H1 (cell line): ENCODE results near the gene DEDD2. TPM values are rescaled to one million over a fixed set of nuclear protein-coding genes. Genes with fewer than 3 reads are reported as not detected.

Experiments used
- CTCF ChIA-PET: fragments of 300-600 bp; sonication (Branson Sonifier 250); formaldehyde crosslinking; loops from one replicate; lab custom pipeline; 2021; ENCODE audit not compliant: partially characterized antibody; lab: Charles Lee
- POLR2A ChIA-PET: fragments of 300-600 bp; sonication (Branson Sonifier 250); formaldehyde crosslinking; loops from one replicate; lab custom pipeline; 2021; ENCODE audit warnings: inconsistent platforms; ENCODE audit not compliant: partially characterized antibody; lab: Charles Lee
- DNase-seq, 2 experiments: peaks; one replicate each; pipeline versions ENCODE4 v3.0.0 to v3.0.0-alpha.2; 2010 to 2022; ENCODE audit warnings: low spot score in 2 of 2, low read depth in 1 of 2, mixed read lengths in 1 of 2
- FAIRE-seq: peaks from 2 replicates; lab custom pipeline; 2011; peaks lifted over from hg19 to GRCh38; lab: Jason Lieb, UNC
- H2AFZ ChIP-seq: 2 replicates; pipeline ENCODE4 v1.8.1; 2012; ENCODE audit warnings: low read length, inconsistent platforms
- H2AK5ac ChIP-seq: 2 replicates; pipeline ENCODE4 v1.6.1; 2013; ENCODE audit warnings: low read depth, low read length
- H2BK120ac ChIP-seq: replicated peaks from 2 replicates; pipeline ENCODE3; 2013; ENCODE audit warnings: low read depth, low read length, inconsistent platforms
- H2BK12ac ChIP-seq: 2 replicates; pipeline ENCODE4 v1.6.1; 2013; ENCODE audit warnings: low read depth, low read length
- H2BK15ac ChIP-seq: 2 replicates; pipeline ENCODE4 v1.6.1; 2013; ENCODE audit warnings: low read length
- H2BK20ac ChIP-seq: 2 replicates; pipeline ENCODE4 v1.6.1; 2013; ENCODE audit warnings: low read length
- H2BK5ac ChIP-seq: 2 replicates; pipeline ENCODE4 v1.6.1; 2013; ENCODE audit warnings: low read depth, low read length
- H3K14ac ChIP-seq: 2 replicates; pipeline ENCODE4 v1.6.1; 2013; ENCODE audit warnings: inconsistent platforms; ENCODE audit not compliant: insufficient read length
- H3K18ac ChIP-seq: 2 replicates; pipeline ENCODE4 v1.6.1; 2013; ENCODE audit warnings: low read length; ENCODE audit errors: extremely low read depth
- H3K23ac ChIP-seq: 2 replicates; pipeline ENCODE4 v1.6.1; 2013; ENCODE audit warnings: inconsistent platforms; ENCODE audit not compliant: insufficient read length
- H3K23me2 ChIP-seq: 2 replicates; pipeline ENCODE4 v1.6.1; 2013; ENCODE audit warnings: low read depth, low read length
- H3K27ac ChIP-seq: 2 replicates; pipeline ENCODE4 v1.6.1; 2011; ENCODE audit warnings: low read depth, low read length, inconsistent platforms
- H3K27me3 ChIP-seq, 4 experiments: replicated peaks in 1 of 4; 1 replicate in 1 of 4; 2 replicates in 3 of 4; pipeline versions ENCODE4 v1.6.1 to v1.8.1; 2011 to 2013; ENCODE audit warnings: low read length in 3 of 4, mild to moderate bottlenecking in 3 of 4, inconsistent platforms in 2 of 4, mixed read lengths in 2 of 4, moderate library complexity in 1 of 4; ENCODE audit not compliant: control insufficient read depth in 3 of 4, insufficient read depth in 3 of 4; ENCODE audit errors: extremely low read depth in 1 of 4
- H3K36me3 ChIP-seq, 4 experiments: 2 replicates each; pipeline versions ENCODE4 v1.6.1 to v1.8.1; 2011 to 2013; ENCODE audit warnings: mild to moderate bottlenecking in 4 of 4, low read length in 3 of 4, moderate library complexity in 2 of 4, control low read depth in 1 of 4, inconsistent platforms in 1 of 4; ENCODE audit not compliant: insufficient read depth in 4 of 4, control insufficient read depth in 2 of 4
- H3K4ac ChIP-seq: replicated peaks from 2 replicates; pipeline ENCODE3; 2013; ENCODE audit warnings: low read length, low read depth, mixed read lengths, inconsistent platforms; ENCODE audit not compliant: insufficient read length
- H3K4me1 ChIP-seq, 4 experiments: replicated peaks in 1 of 4; 1 replicate in 1 of 4; 2 replicates in 3 of 4; pipeline versions ENCODE4 v1.6.1 to v1.8.1; 2011 to 2013; ENCODE audit warnings: low read length in 3 of 4, inconsistent platforms in 2 of 4, mixed read lengths in 1 of 4; ENCODE audit not compliant: insufficient read depth in 4 of 4, control insufficient read depth in 3 of 4
- H3K4me2 ChIP-seq, 2 experiments: 2 replicates each; pipeline versions ENCODE4 v1.6.1 to v1.8.1; 2011 to 2013; ENCODE audit warnings: low read depth in 2 of 2, low read length in 2 of 2, control low read depth in 1 of 2, inconsistent platforms in 1 of 2, mild to moderate bottlenecking in 1 of 2; ENCODE audit not compliant: insufficient read depth in 1 of 2
- H3K4me3 ChIP-seq, 4 experiments: fragments of 200-600, 300-600 bp in 1 of 4; sonication (generic), shearing (Covaris generic), sonication (Bioruptor Twin) in 1 of 4; 2 replicates each; pipeline versions ENCODE4 v1.5.1 to v1.8.1; 2011 to 2016; ENCODE audit warnings: low read length in 4 of 4, low read depth in 3 of 4, control low read depth in 2 of 4, inconsistent platforms in 2 of 4, mild to moderate bottlenecking in 2 of 4, mixed read lengths in 1 of 4, moderate library complexity in 1 of 4; ENCODE audit not compliant: insufficient read depth in 2 of 4; ENCODE audit errors: extremely low read depth in 1 of 4
- H3K56ac ChIP-seq: replicated peaks from 2 replicates; pipeline ENCODE3; 2013; ENCODE audit warnings: low read depth, mild to moderate bottlenecking, mixed read lengths, low read length, inconsistent platforms; ENCODE audit not compliant: insufficient read length
- H3K79me1 ChIP-seq: 2 replicates; pipeline ENCODE4 v1.6.1; 2013; ENCODE audit warnings: low read depth, low read length, control low read depth
- H3K79me2 ChIP-seq, 2 experiments: 2 replicates each; pipeline versions ENCODE4 v1.6.1 to v1.8.1; 2012 to 2013; ENCODE audit warnings: low read length in 2 of 2, mild to moderate bottlenecking in 2 of 2, inconsistent platforms in 1 of 2; ENCODE audit not compliant: insufficient read depth in 2 of 2, control insufficient read depth in 1 of 2
- H3K9ac ChIP-seq, 4 experiments: replicated peaks in 1 of 4; 1 replicate in 1 of 4; 2 replicates in 3 of 4; pipeline versions ENCODE4 v1.6.1 to v1.8.1; 2011 to 2013; ENCODE audit warnings: low read depth in 3 of 4, low read length in 3 of 4, control low read depth in 2 of 4, mild to moderate bottlenecking in 2 of 4, moderate library complexity in 2 of 4, inconsistent platforms in 1 of 4; ENCODE audit errors: extremely low read depth in 1 of 4
- H3K9me3 ChIP-seq, 2 experiments: 2 replicates each; pipeline versions ENCODE4 v1.6.1 to v1.8.1; 2012 to 2013; ENCODE audit warnings: mild to moderate bottlenecking in 2 of 2, moderate library complexity in 2 of 2, control low read depth in 1 of 2, inconsistent platforms in 1 of 2, low read depth in 1 of 2, low read length in 1 of 2, mixed read lengths in 1 of 2; ENCODE audit not compliant: insufficient read depth in 2 of 2
- H4K20me1 ChIP-seq, 2 experiments: replicated peaks in 1 of 2; 2 replicates each; pipeline versions ENCODE3 to v1.8.1; 2011 to 2013; ENCODE audit warnings: inconsistent platforms in 2 of 2, low read length in 2 of 2, mild to moderate bottlenecking in 1 of 2; ENCODE audit not compliant: insufficient read depth in 2 of 2, control insufficient read depth in 1 of 2
- H4K5ac ChIP-seq: 2 replicates; pipeline ENCODE4 v1.6.1; 2013; ENCODE audit warnings: low read length, low read depth, mixed read lengths, inconsistent platforms; ENCODE audit not compliant: insufficient read length
- H4K8ac ChIP-seq: 2 replicates; pipeline ENCODE4 v1.8.0; 2013; ENCODE audit warnings: mild to moderate bottlenecking, moderate library complexity, low read length, inconsistent platforms; ENCODE audit not compliant: insufficient read depth; ENCODE audit errors: extremely low read depth
- H4K91ac ChIP-seq: replicated peaks from 2 replicates; pipeline ENCODE3; 2013; ENCODE audit warnings: low read length, mixed read lengths, inconsistent platforms; ENCODE audit not compliant: insufficient read length
- TEAD4 ChIP-seq: IDR thresholded peaks from 2 replicates; pipeline ENCODE4 v1.6.1; 2012; ENCODE audit warnings: low read depth, low read length, inconsistent platforms, mixed read lengths
- WGBS, 2 experiments: shearing (Covaris generic) in 1 of 2; methylation state at CpG; one replicate each; pipeline versions ENCODE4 v1.1.6 to v1.1.7; 2013 to 2015; ENCODE audit warnings: low lambda C conversion rate in 2 of 2, mixed read lengths in 2 of 2, inconsistent platforms in 1 of 2, low coverage in 1 of 2, missing lambda C conversion rate in 1 of 2; ENCODE audit not compliant: insufficient replicate concordance in 2 of 2, insufficient coverage in 1 of 2, insufficient read length in 1 of 2; ENCODE audit errors: extremely low coverage in 1 of 2, missing lambda C conversion rate in 1 of 2; 5-methylcytosine and 5-hydroxymethylcytosine counted together
- polyA plus RNA-seq, 7 experiments: library from polyadenylated mRNA; depleted of rRNA in 3 of 7; stranded (reverse) in 5 of 7; unstranded in 2 of 7; fragments of >200 nt in 5 of 7; fragments of 200-250 nt in 2 of 7; gene quantifications; 1 replicate in 5 of 7; 2 replicates in 1 of 7; 4 replicates in 1 of 7; pipeline versions ENCODE4 v1.2.1 to v1.2.3, GENCODE V29; 2011 to 2013; ENCODE audit warnings: missing spikeins in 2 of 7, mixed read lengths in 2 of 7
- total RNA-seq: library from RNA; stranded (reverse); fragmentation: NEBNext Ultra II Directional; extraction: Animal tissue kit (Norgen Biotek cat#: 25700); gene quantifications from 2 replicates; pipeline ENCODE4 v1.2.1, GENCODE V29; 2021

Gene DEDD2
- total and polyA plus RNA-seq, 2 of the 8 experiments (the other 6 are each of a cell fraction or from before 2014, with no cell fraction given): 37.8 to 65.0 TPM

- peaks cover 12 to 33% (median 23%) of the 10 kb centered on the region in 4 experiments for H3K4me1 ChIP-seq
- no peak overlapping the region for H3K4ac ChIP-seq
- no peak overlapping the region for H2BK12ac ChIP-seq
- H4K91ac ChIP-seq: no peak overlapping the region
- CTCF ChIA-PET: interaction anchor here (0.6 to 11.8 kb wide), 5 partner anchors 10 to 65 kb away, joined by 3 to 260 read pairs (median 75); partner anchors contain the start of gene ERF
- H3K36me3 ChIP-seq: peaks cover 0 to 20% (median 4%) of the 10 kb centered on the region in 4 experiments; a peak in 4 of 8 replicates
- TF ChIP-seq TEAD4: no peak
- TF ChIP-seq, all 59 proteins: peak for 0
- Histone ChIP-seq H2BK15ac (no peak overlapping the region), H2BK20ac (no peak overlapping the region), H3K27ac (no peak overlapping the region), H2AK5ac (no peak overlapping the region), H4K5ac (no peak overlapping the region), H2BK5ac (no peak overlapping the region), H3K14ac (no peak overlapping the region), H3K9ac (no peak overlapping the region), H3K23ac (no peak overlapping the region), H3K27me3 (no peaks in the 10 kb centered on the region), H4K8ac (no peak overlapping the region; the same call in 1 of the 2 replicates), H2AFZ (no peak overlapping the region), H3K23me2 (peaks cover 9% of the 10 kb centered on the region; the same call in 1 of the 2 replicates), H3K56ac (no peak overlapping the region), H3K4me3 (no peak overlapping the region), H3K9me3 (no peaks in the 10 kb centered on the region), H4K20me1 (peaks cover 6 to 19% of the 10 kb centered on the region in 2 experiments), H3K79me1 (peaks cover 15% of the 10 kb centered on the region), H2BK120ac (no peak overlapping the region), H3K4me2 (no peak overlapping the region), H3K79me2 (peaks cover 4 to 33% of the 10 kb centered on the region in 2 experiments; a peak in 3 of 4 replicates), H3K18ac (no peak overlapping the region)
- FAIRE-seq (no peak), DNase-seq (no peak)
- POLR2A ChIA-PET: interaction anchor here (1.5 to 7.0 kb wide), 4 partner anchors 29 to 47 kb away, joined by 3 to 68 read pairs (median 4); partner anchors contain the start of gene ZNF526
- 95% methylated on average over 28 of the region's 36 CpGs; no CpG with 5 or more reads in 1 of the 2 experiments for WGBS, 2 experiments
Measured at GRCh38 chr19:42249149-42249750, 31.8 kb upstream of the DEDD2 start.
